PC-9 (cell line): ENCODE data around the gene TTC23. TPM values are rescaled to one million over a fixed set of nuclear protein-coding genes. Genes with fewer than 3 reads are reported as not detected.

Experiments used
- BruUV-seq: library from RNA; stranded (reverse); fragments of 400-500 nt; replicated peaks from 2 replicates; lab custom pipeline; 2021; lab: Mats Ljungman, UMichigan
- CTCF ChIA-PET: fragments of 300-600 bp; sonication (Branson Sonifier 250); formaldehyde crosslinking; loops from one replicate; lab custom pipeline; 2022; ENCODE audit warnings: antibody characterized with exemption; lab: Charles Lee
- POLR2A ChIA-PET: fragments of 300-600 bp; sonication (Branson Sonifier 250); formaldehyde crosslinking; loops from one replicate; lab custom pipeline; 2022; ENCODE audit warnings: antibody characterized with exemption; ENCODE audit not compliant: unreplicated experiment; lab: Charles Lee
- DNase-seq, 2 experiments: peaks; one replicate each; pipeline versions ENCODE4 v3.0.0 to v3.0.0-alpha.2; 2015 to 2022; ENCODE audit warnings: mixed read lengths in 1 of 2
- H2AFZ ChIP-seq: fragments of 200-600 bp; sonication (generic); 2 replicates; pipeline ENCODE4 v1.8.1; 2017; ENCODE audit warnings: antibody characterized with exemption
- H3F3A ChIP-seq: fragments of 200-600 bp; sonication (generic); 2 replicates; pipeline ENCODE4 v1.8.1; 2017; ENCODE audit warnings: antibody characterized with exemption, mild to moderate bottlenecking, low read depth; ENCODE audit not compliant: insufficient read depth
- H3K27ac ChIP-seq: fragments of 200-600 bp; sonication (generic); 2 replicates; pipeline ENCODE4 v1.6.1; 2016; ENCODE audit warnings: mixed run types
- H3K27me3 ChIP-seq: fragments of 200-600 bp; sonication (generic); 2 replicates; pipeline ENCODE4 v1.6.1; 2016; ENCODE audit warnings: low read depth, mixed run types; ENCODE audit not compliant: insufficient read depth
- H3K36me3 ChIP-seq: fragments of 200-600 bp; sonication (generic); 2 replicates; pipeline ENCODE4 v1.6.1; 2016; ENCODE audit warnings: low read depth, mixed run types
- H3K4me1 ChIP-seq: fragments of 200-600 bp; sonication (generic); replicated peaks from 2 replicates; pipeline ENCODE4 v1.6.1; 2016; ENCODE audit warnings: mixed run types; ENCODE audit not compliant: insufficient read depth
- H3K4me2 ChIP-seq: fragments of 200-600 bp; sonication (generic); 2 replicates; pipeline ENCODE4 v1.6.1; 2017; ENCODE audit warnings: mixed run types
- H3K4me3 ChIP-seq: fragments of 200-600 bp; sonication (generic); 2 replicates; pipeline ENCODE4 v1.6.1; 2016; ENCODE audit warnings: mixed run types
- H3K79me2 ChIP-seq: fragments of 200-600 bp; sonication (generic); 2 replicates; pipeline ENCODE4 v1.6.1; 2017; ENCODE audit warnings: low read depth, mixed run types
- H3K9me2 ChIP-seq: fragments of 200-600 bp; sonication (generic); 2 replicates; pipeline ENCODE4 v1.8.1; 2017; ENCODE audit warnings: mild to moderate bottlenecking; ENCODE audit not compliant: insufficient read depth
- H3K9me3 ChIP-seq: fragments of 200-600 bp; sonication (generic); 2 replicates; pipeline ENCODE4 v1.8.1; 2016; ENCODE audit warnings: low read depth; ENCODE audit not compliant: insufficient read depth
- H4K20me1 ChIP-seq: fragments of 200-600 bp; sonication (generic); 2 replicates; pipeline ENCODE4 v1.8.1; 2017; ENCODE audit not compliant: insufficient read depth
- CTCF ChIP-seq: fragments of 200-600 bp; sonication (generic); conservative IDR thresholded peaks from 2 replicates; pipeline ENCODE4 v1.6.1; 2017; ENCODE audit warnings: mixed run types, antibody characterized with exemption, mild to moderate bottlenecking, moderate library complexity
- EZH2 ChIP-seq: fragments of 200-600 bp; sonication (generic); IDR thresholded peaks from 2 replicates; pipeline ENCODE4 v1.8.0; 2017; ENCODE audit warnings: antibody characterized with exemption, low read depth
- intact Hi-C: fragments of 100-400 bp; cut with micrococcal nuclease; formaldehyde crosslinking; loops from one replicate; pipeline ENCODE4 v1.10.0; 2022; ENCODE audit not compliant: unreplicated experiment
- total RNA-seq: library from RNA; stranded (reverse); gene quantifications from 2 replicates; pipeline ENCODE4 v1.2.3, GENCODE V29; 2021

TTC23 gene
- total RNA-seq, 1 experiment from 2014 or later: 18.4 TPM

- H3K27me3 ChIP-seq: no peaks in the 10 kb centered on the region
- H3K36me3 ChIP-seq: no peaks in the 10 kb centered on the region
- no peak overlapping the region for H2AFZ ChIP-seq
- ChIA-PET CTCF (no interaction called here), POLR2A (no interaction called here)
- no peak overlapping the region for H3K4me2 ChIP-seq
- BruUV-seq: no TSS peak
- intact Hi-C loops: no loop called here
- no peak overlapping the region for H3K4me3 ChIP-seq
- H3K79me2 ChIP-seq: no peaks in the 10 kb centered on the region
- no peaks in the 10 kb centered on the region for H4K20me1 ChIP-seq
- no peaks in the 10 kb centered on the region for H3F3A ChIP-seq
- TF ChIP-seq EZH2: no peak
- no peak for TF ChIP-seq CTCF
- H3K4me1 ChIP-seq: no peaks in the 10 kb centered on the region
- no peak for DNase-seq
- no peaks in the 10 kb centered on the region for H3K9me2 ChIP-seq
- H3K9me3 ChIP-seq: no peaks in the 10 kb centered on the region
- H3K27ac ChIP-seq: no peak overlapping the region
These were observed 76.4 kb downstream of the TTC23 start for GRCh38 chr15:99172989-99173388.

- H3K9me3 ChIP-seq: no peaks in the 10 kb centered on the region
- intact Hi-C loops: no loop called here
- no peaks in the 10 kb centered on the region for H3F3A ChIP-seq
- no peaks in the 10 kb centered on the region for H4K20me1 ChIP-seq
- TF ChIP-seq CTCF (no peak), EZH2 (no peak)
- no peak overlapping the region for H2AFZ ChIP-seq
- no peaks in the 10 kb centered on the region for H3K36me3 ChIP-seq
- no peak for DNase-seq
- no peak overlapping the region for H3K4me3 ChIP-seq
- BruUV-seq: no TSS peak
- no peaks in the 10 kb centered on the region for H3K79me2 ChIP-seq
- H3K4me2 ChIP-seq: no peak overlapping the region
- no peaks in the 10 kb centered on the region for H3K4me1 ChIP-seq
- H3K27ac ChIP-seq: no peak overlapping the region
- ChIA-PET CTCF (interaction anchor here (0.7 kb wide), 1 partner anchor 102 kb away, joined by 4 read pairs; no protein-coding TSS in a partner anchor), POLR2A (no interaction called here)
- H3K27me3 ChIP-seq: no peaks in the 10 kb centered on the region
- H3K9me2 ChIP-seq: no peaks in the 10 kb centered on the region
These were observed 77.2 kb downstream of the TTC23 start for GRCh38 chr15:99172171-99172570.

GRCh38 chr15:99170476-99171065 lies 78.8 kb downstream of the TTC23 start:
- no peak overlapping the region for H3K27ac ChIP-seq
- CTCF ChIA-PET: no interaction called here

More at GRCh38 chr15:99170476-99171065, 78.8 kb downstream of the TTC23 start:
- no peaks in the 10 kb centered on the region for H3F3A ChIP-seq
- TF ChIP-seq CTCF: no peak
- TF ChIP-seq EZH2: no peak
- H3K79me2 ChIP-seq: no peaks in the 10 kb centered on the region
- H3K4me1 ChIP-seq: no peaks in the 10 kb centered on the region
- H4K20me1 ChIP-seq: no peaks in the 10 kb centered on the region
- H3K27me3 ChIP-seq: no peaks in the 10 kb centered on the region
- H2AFZ ChIP-seq: no peak overlapping the region
- H3K36me3 ChIP-seq: no peaks in the 10 kb centered on the region
- no peak overlapping the region for H3K4me2 ChIP-seq
- BruUV-seq: no TSS peak
- H3K4me3 ChIP-seq: no peak overlapping the region
- POLR2A ChIA-PET: no interaction called here
- no peaks in the 10 kb centered on the region for H3K9me2 ChIP-seq
- no peaks in the 10 kb centered on the region for H3K9me3 ChIP-seq
- DNase-seq: no peak
- intact Hi-C loops: no loop called here
